H1 (cell line): ENCODE data around the gene KLHL7. TPM values are rescaled to one million over a fixed set of nuclear protein-coding genes. Genes with fewer than 3 reads are reported as not detected.

Source experiments
- CHD7 ChIP-seq: fragments of 300-600 bp; sonication (generic); IDR thresholded peaks from 2 replicates; pipeline ENCODE4 v1.7.1; 2012; ENCODE audit warnings: low read length, moderate library complexity, mild to moderate bottlenecking, inconsistent platforms; ENCODE audit not compliant: insufficient replicate concordance
- FOSL1 ChIP-seq: IDR thresholded peaks from 2 replicates; pipeline ENCODE4 v1.6.1; 2011; ENCODE audit warnings: mild to moderate bottlenecking, low read depth, low read length, moderate library complexity; ENCODE audit not compliant: insufficient read depth
- GTF2F1 ChIP-seq: IDR thresholded peaks from 2 replicates; pipeline ENCODE4 v1.6.1; 2012; ENCODE audit warnings: low read depth, low read length, improper control_type of control experiment, borderline replicate concordance
- POLR2AphosphoS5 ChIP-seq: IDR thresholded peaks from 2 replicates; pipeline ENCODE4 v1.6.1; 2011; ENCODE audit warnings: low read depth, low read length
- TAF7 ChIP-seq: optimal IDR thresholded peaks from 2 replicates; pipeline ENCODE3; 2011; ENCODE audit warnings: low read depth, mild to moderate bottlenecking, inconsistent platforms, low read length, moderate library complexity, borderline replicate concordance
- polyA plus RNA-seq, 7 experiments: library from polyadenylated mRNA; depleted of rRNA in 3 of 7; stranded (reverse) in 5 of 7; unstranded in 2 of 7; fragments of >200 nt in 5 of 7; fragments of 200-250 nt in 2 of 7; gene quantifications; 1 replicate in 5 of 7; 2 replicates in 1 of 7; 4 replicates in 1 of 7; pipeline versions ENCODE4 v1.2.1 to v1.2.3, GENCODE V29; 2011 to 2013; ENCODE audit warnings: missing spikeins in 2 of 7, mixed read lengths in 2 of 7
- total RNA-seq: library from RNA; stranded (reverse); fragmentation: NEBNext Ultra II Directional; extraction: Animal tissue kit (Norgen Biotek cat#: 25700); gene quantifications from 2 replicates; pipeline ENCODE4 v1.2.1, GENCODE V29; 2021
- TF ChIP-seq, protein P1 (sequence below): IDR thresholded peaks from 2 replicates; pipeline ENCODE4 v1.6.1; 2012; ENCODE audit warnings: inconsistent platforms

The KLHL7 gene
- total and polyA plus RNA-seq, 2 of the 8 experiments (the other 6 are each of a cell fraction or from before 2014, with no cell fraction given) = 65.3 to 115 TPM

DNA sequence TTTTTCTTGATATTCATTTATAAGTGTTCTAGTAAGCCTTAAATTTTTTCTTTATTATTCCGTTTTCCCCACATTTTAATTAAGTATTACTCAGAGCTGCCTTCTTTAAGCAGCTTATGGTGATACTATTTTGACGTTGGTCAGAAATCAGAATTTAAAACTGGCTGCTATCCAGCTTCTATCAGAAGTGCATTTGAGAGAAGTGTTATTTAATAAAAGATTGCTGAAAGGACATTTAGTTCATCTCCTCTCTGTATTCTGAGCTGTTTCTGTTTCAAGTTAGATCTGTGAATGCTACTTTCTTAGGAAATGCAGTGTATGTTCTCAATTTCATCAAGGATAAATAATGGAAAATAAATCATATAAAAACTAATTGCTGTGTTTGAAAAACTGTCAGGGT is 17.4 kb downstream of the KLHL7 start (continued):
- TF ChIP-seq CHD7 (no peak), FOSL1 (no peak), TAF7 (no peak), POLR2AphosphoS5 (no peak), GTF2F1 (no peak)
- TF ChIP-seq, protein P1, sequence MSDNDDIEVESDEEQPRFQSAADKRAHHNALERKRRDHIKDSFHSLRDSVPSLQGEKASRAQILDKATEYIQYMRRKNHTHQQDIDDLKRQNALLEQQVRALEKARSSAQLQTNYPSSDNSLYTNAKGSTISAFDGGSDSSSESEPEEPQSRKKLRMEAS = no peak
